Endothelial cell of umbilical vein (primary cell): Measurements from ENCODE around the gene VTA1. TPM values are rescaled to one million over a fixed set of nuclear protein-coding genes. Genes with fewer than 3 reads are reported as not detected.

ENCODE experiments used
- BruUV-seq: library from RNA; stranded (reverse); fragments of 400-500 nt; replicated peaks from 2 replicates; lab custom pipeline; 2021; lab: Mats Ljungman, UMichigan
- CTCF ChIA-PET: fragments of 300-600, 350-600 bp; sonication (Branson Sonifier 250); formaldehyde crosslinking; loops from one replicate; lab custom pipeline; 2021; ENCODE audit warnings: antibody characterized with exemption, inconsistent platforms; lab: Charles Lee
- POLR2A ChIA-PET: fragments of 300-600, 350-600 bp; sonication (Branson Sonifier 250); formaldehyde crosslinking; loops from one replicate; lab custom pipeline; 2021; ENCODE audit warnings: antibody characterized with exemption, inconsistent platforms; lab: Charles Lee
- DNase-seq: peaks from one replicate; pipeline ENCODE4 v3.0.0-alpha.2; 2011; ENCODE audit warnings: low read depth, low spot score
- FAIRE-seq: peaks from 2 replicates; lab custom pipeline; 2011; peaks lifted over from hg19 to GRCh38; lab: Jason Lieb, UNC
- H2AFZ ChIP-seq: 2 replicates; pipeline ENCODE4 v1.6.0; 2012; ENCODE audit warnings: low read depth, low read length, control low read depth, inconsistent platforms
- H3K27ac ChIP-seq: 2 replicates; pipeline ENCODE4 v1.5.1; 2011; ENCODE audit warnings: low read depth, mild to moderate bottlenecking, control low read depth, low read length, moderate library complexity; ENCODE audit not compliant: insufficient read depth
- H3K27me3 ChIP-seq, 2 experiments: 2 replicates each; pipeline versions ENCODE4 v1.6.0 to v1.6.1; 2011; ENCODE audit warnings: low read length in 2 of 2, mixed read lengths in 1 of 2; ENCODE audit not compliant: control insufficient read depth in 2 of 2, insufficient read depth in 2 of 2
- H3K36me3 ChIP-seq, 2 experiments: 2 replicates in 1 of 2; 3 replicates in 1 of 2; pipeline ENCODE4 v1.5.1; 2011; ENCODE audit warnings: low read length in 2 of 2, mild to moderate bottlenecking in 1 of 2, moderate library complexity in 1 of 2; ENCODE audit not compliant: control insufficient read depth in 2 of 2, insufficient read depth in 2 of 2; ENCODE audit errors: extremely low read depth in 1 of 2
- H3K4me1 ChIP-seq: 3 replicates; pipeline ENCODE4 v1.5.1; 2011; ENCODE audit warnings: mild to moderate bottlenecking, low read length; ENCODE audit not compliant: control insufficient read depth, insufficient read depth; ENCODE audit errors: extremely low read depth
- H3K4me2 ChIP-seq: 2 replicates; pipeline ENCODE4 v1.6.1; 2011; ENCODE audit warnings: low read length, control low read depth, mixed read lengths; ENCODE audit not compliant: insufficient read depth
- H3K4me3 ChIP-seq, 3 experiments: fragments of 200-600 bp in 1 of 3; sonication (generic), shearing (Covaris generic) in 1 of 3; replicated peaks in 1 of 3; 2 replicates each; pipeline ENCODE4 v1.5.1; 2011 to 2016; ENCODE audit warnings: control low read depth in 3 of 3, low read length in 3 of 3, mild to moderate bottlenecking in 2 of 3, inconsistent platforms in 1 of 3, low read depth in 1 of 3, moderate library complexity in 1 of 3; ENCODE audit not compliant: insufficient read depth in 1 of 3
- H3K79me2 ChIP-seq: 2 replicates; pipeline ENCODE4 v1.6.0; 2012; ENCODE audit warnings: low read length, inconsistent platforms; ENCODE audit not compliant: control insufficient read depth, insufficient read depth
- H3K9ac ChIP-seq: replicated peaks from 2 replicates; pipeline ENCODE3; 2011; ENCODE audit warnings: low read length, control low read depth; ENCODE audit not compliant: insufficient read depth; ENCODE audit errors: extremely low read depth
- H3K9me1 ChIP-seq: replicated peaks from 3 replicates; pipeline ENCODE4 v1.6.0; 2011; ENCODE audit warnings: mild to moderate bottlenecking, low read length; ENCODE audit not compliant: control insufficient read depth, insufficient read depth; ENCODE audit errors: extremely low read depth
- H3K9me3 ChIP-seq: replicated peaks from 2 replicates; pipeline ENCODE4 v1.5.1; 2012; ENCODE audit warnings: low read length, inconsistent platforms; ENCODE audit not compliant: control insufficient read depth, insufficient read depth
- H4K20me1 ChIP-seq: replicated peaks from 2 replicates; pipeline ENCODE3; 2011; ENCODE audit warnings: mild to moderate bottlenecking, low read length; ENCODE audit not compliant: control insufficient read depth, insufficient read depth; ENCODE audit errors: extremely low read depth
- CTCF ChIP-seq, 2 donors: IDR thresholded peaks; 1 replicate in 1 of 2; 2 replicates in 1 of 2; pipeline ENCODE4 v1.5.1; 2011; ENCODE audit warnings: low read length in 2 of 2, mild to moderate bottlenecking in 2 of 2, moderate library complexity in 2 of 2, control low read depth in 1 of 2, inconsistent platforms in 1 of 2, low read depth in 1 of 2; ENCODE audit not compliant: insufficient read depth in 1 of 2; ENCODE audit errors: extremely low read depth in 1 of 2
- EZH2 ChIP-seq: IDR thresholded peaks from 2 replicates; pipeline ENCODE4 v1.6.1; 2012; ENCODE audit warnings: borderline replicate concordance, low read depth, mild to moderate bottlenecking, moderate library complexity, low read length, inconsistent platforms; ENCODE audit not compliant: severe bottlenecking
- FOS ChIP-seq: IDR thresholded peaks from 2 replicates; pipeline ENCODE4 v1.6.1; 2011; ENCODE audit warnings: mild to moderate bottlenecking, low read length, moderate library complexity, borderline replicate concordance; ENCODE audit not compliant: insufficient read depth
- GATA2 ChIP-seq: IDR thresholded peaks from 2 replicates; pipeline ENCODE4 v1.7.0; 2011; ENCODE audit warnings: low read depth, mild to moderate bottlenecking, moderate library complexity, mixed read lengths, low read length; ENCODE audit not compliant: insufficient read length, insufficient read depth
- JUN ChIP-seq: IDR thresholded peaks from 2 replicates; pipeline ENCODE4 v1.6.1; 2011; ENCODE audit warnings: borderline replicate concordance, low read depth; ENCODE audit not compliant: insufficient read length, insufficient read depth
- MAX ChIP-seq: IDR thresholded peaks from 2 replicates; pipeline ENCODE4 v1.6.1; 2011; ENCODE audit not compliant: insufficient read depth, insufficient read length
- MYC ChIP-seq: IDR thresholded peaks from one replicate; pipeline ENCODE4 v1.6.1; 2011; ENCODE audit warnings: mild to moderate bottlenecking, low read depth, low read length
- POLR2A ChIP-seq: IDR thresholded peaks from 2 replicates; pipeline ENCODE4 v1.6.1; 2012; ENCODE audit warnings: low read depth, mild to moderate bottlenecking, control low read depth, low read length
- POLR2AphosphoS5 ChIP-seq: IDR thresholded peaks from 2 replicates; pipeline ENCODE4 v1.6.1; 2012; ENCODE audit warnings: low read depth, mild to moderate bottlenecking, control low read depth, low read length, moderate library complexity; ENCODE audit not compliant: insufficient read depth
- dilution Hi-C: fragments of 300-500 bp; cut with MboI; formaldehyde crosslinking; loops from one replicate; pipeline ENCODE4 v1.15.0; 2019; ENCODE audit warnings: low sequenced_read_pairs; ENCODE audit not compliant: extremely low pct_ligation_motif_present
- intact Hi-C: fragments of 100-400 bp; cut with micrococcal nuclease; formaldehyde crosslinking; loops from one replicate; pipeline ENCODE4 v1.10.0; 2022
- polyA plus RNA-seq, 4 experiments: library from polyadenylated mRNA; depleted of rRNA in 3 of 4; stranded (reverse) in 3 of 4; unstranded in 1 of 4; fragments of >200 nt; gene quantifications; 2 replicates each; pipeline versions ENCODE4 v1.2.1 to v1.2.3, GENCODE V29; 2011 to 2012; ENCODE audit warnings: missing spikeins in 1 of 4
- total RNA-seq: library from RNA; stranded (reverse); gene quantifications from 2 replicates; pipeline ENCODE4 v1.2.3, GENCODE V29; 2021

Gene VTA1
- total and polyA plus RNA-seq, 2 donors (not counting 3 experiments of a cell fraction or from before 2014, with no cell fraction given) = 39.0 to 40.9 TPM

GRCh38 chr6:142223938-142224337 is 76.9 kb downstream of the VTA1 start:
- Histone ChIP-seq H3K9me3 (no peaks in the 10 kb centered on the region), H3K4me3 (no peak overlapping the region), H3K9me1 (no peaks in the 10 kb centered on the region), H3K27me3 (no peaks in the 10 kb centered on the region), H3K9ac (no peak overlapping the region), H4K20me1 (no peaks in the 10 kb centered on the region), H2AFZ (no peak overlapping the region), H3K27ac (no peak overlapping the region), H3K36me3 (peaks cover 0 to 3% of the 10 kb centered on the region in 2 experiments), H3K79me2 (no peaks in the 10 kb centered on the region), H3K4me2 (no peak overlapping the region), H3K4me1 (no peaks in the 10 kb centered on the region)
- DNase-seq (no peak), FAIRE-seq (no peak)
- CTCF ChIA-PET = no interaction called here
- BruUV-seq = no TSS peak
- intact Hi-C loops = loop anchor here (10.0 kb wide), 1 partner anchor 311 kb away; no protein-coding TSS in a partner anchor
- dilution Hi-C loops = no loop called here
- POLR2A ChIA-PET = no interaction called here
- no peak for TF ChIP-seq JUN
- no peak for TF ChIP-seq MAX
- no peak for TF ChIP-seq POLR2AphosphoS5
- no peak for TF ChIP-seq FOS
- no peak for TF ChIP-seq POLR2A
- no peak for TF ChIP-seq GATA2
- TF ChIP-seq EZH2 = no peak

GRCh38 chr6:142225115-142225514 is 78.1 kb downstream of the VTA1 start:
- no peaks in the 10 kb centered on the region for H3K79me2 ChIP-seq
- ChIA-PET POLR2A (no interaction called here), CTCF (no interaction called here)
- H3K9me3 ChIP-seq = no peaks in the 10 kb centered on the region
- no peaks in the 10 kb centered on the region for H4K20me1 ChIP-seq
- H3K27ac ChIP-seq = no peak overlapping the region
- dilution Hi-C loops (no loop called here), intact Hi-C loops (loop anchor here (10.0 kb wide), 1 partner anchor 310 kb away; no protein-coding TSS in a partner anchor)
- no peaks in the 10 kb centered on the region for H3K27me3 ChIP-seq
- no peak overlapping the region for H3K9ac ChIP-seq
- FAIRE-seq (no peak), DNase-seq (no peak)
- H3K9me1 ChIP-seq = no peaks in the 10 kb centered on the region
- H3K4me2 ChIP-seq = no peak overlapping the region
- H3K4me3 ChIP-seq = no peak overlapping the region
- no peak overlapping the region for H2AFZ ChIP-seq
- H3K36me3 ChIP-seq = no peaks in the 10 kb centered on the region
- BruUV-seq = no TSS peak
- TF ChIP-seq JUN (no peak), EZH2 (no peak), POLR2A (no peak), CTCF (IDR thresholded peaks at IDR 0.05; ENCODE audit: extremely low read depth in 1 of 2, insufficient read depth in 1 of 2, low read depth in 1 of 2, low read length in 2 of 2) (no peak), FOS (no peak), POLR2AphosphoS5 (no peak), MAX (no peak), MYC (no peak), GATA2 (no peak)
- H3K4me1 ChIP-seq = no peaks in the 10 kb centered on the region
